ENCODE measurements around the gene REEP2.

The REEP2 gene

DNA sequence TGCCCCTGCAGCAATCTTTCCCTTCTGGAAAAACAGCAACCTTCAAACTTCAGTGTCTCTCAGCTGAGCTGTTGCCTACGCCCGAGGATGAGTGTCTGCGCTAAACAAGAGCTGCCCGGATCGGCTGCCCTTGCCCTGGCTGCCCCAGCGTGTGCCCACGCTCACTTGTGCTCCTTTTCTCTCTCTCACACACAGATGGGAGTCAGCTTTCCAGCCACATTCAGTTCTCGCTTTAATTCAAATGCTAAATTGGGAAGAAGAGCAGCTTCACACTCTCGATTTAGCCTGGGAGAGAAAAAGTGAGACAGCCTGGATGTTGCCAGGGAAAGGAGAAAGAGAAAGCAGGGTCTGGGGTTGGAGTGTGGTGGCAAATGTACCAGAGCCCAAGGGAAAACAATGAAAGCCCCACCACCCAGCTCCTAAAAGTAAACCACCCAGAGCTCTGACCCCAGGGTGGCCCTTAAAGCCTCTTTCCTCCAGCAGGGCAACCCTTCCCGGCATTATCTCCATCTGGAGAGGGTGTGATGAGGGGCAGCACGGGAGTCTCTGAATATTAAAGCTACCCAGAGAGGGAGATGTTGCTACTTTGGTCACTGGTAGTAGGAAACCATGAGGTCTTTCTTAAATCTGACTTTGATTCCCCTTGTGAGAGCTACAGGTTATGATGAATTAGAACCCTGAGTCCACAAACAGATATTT lies 16.5 kb downstream of the REEP2 start:
- TF ChIP-seq CTCF (IDR thresholded peaks at IDR 0.05; ENCODE audit: extremely low read depth, insufficient read depth, missing control alignments) = no peak
- in situ Hi-C loops (cut with MboI; ENCODE audit: low pct_unique_long_range_greater_than_20kb, low sequenced_read_pairs, unreplicated experiment) = no loop called here
- no peak for DNase-seq (ENCODE audit: low spot score)

- in situ Hi-C loops (cut with MboI; ENCODE audit: low pct_unique_long_range_greater_than_20kb, low sequenced_read_pairs, unreplicated experiment) = no loop called here
- no peak for DNase-seq (ENCODE audit: low spot score)
- TF ChIP-seq CTCF (IDR thresholded peaks at IDR 0.05; ENCODE audit: extremely low read depth, insufficient read depth, missing control alignments) = no peak
These were observed 18.8 kb downstream of the REEP2 start for GRCh38 chr5:138457531-138458275.

DNA sequence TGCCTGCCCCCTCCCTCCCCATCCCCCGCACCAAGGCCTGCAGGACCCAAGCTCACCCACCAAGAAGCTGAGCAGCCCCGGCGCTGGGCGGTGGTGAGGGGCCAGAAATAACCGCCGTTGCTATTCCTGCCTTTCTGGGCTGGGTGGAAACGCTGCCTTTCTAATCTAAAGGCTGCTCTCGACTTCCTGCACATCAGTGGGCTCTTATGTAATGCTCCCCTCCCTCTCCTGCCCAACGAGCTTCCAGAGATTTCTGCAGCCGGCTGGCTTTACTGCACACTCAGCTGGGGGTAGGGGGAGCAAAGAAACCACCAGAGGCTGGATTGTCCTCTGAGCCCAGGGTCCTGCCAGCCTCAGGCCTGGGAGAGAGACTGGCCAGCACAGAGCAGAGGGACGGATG lies 19.5 kb downstream of the REEP2 start:
- no peak for TF ChIP-seq CTCF (IDR thresholded peaks at IDR 0.05; ENCODE audit: extremely low read depth, insufficient read depth, missing control alignments)
- in situ Hi-C loops (cut with MboI; ENCODE audit: low pct_unique_long_range_greater_than_20kb, low sequenced_read_pairs, unreplicated experiment) = no loop called here
- no peak for DNase-seq (ENCODE audit: low spot score)

DNA sequence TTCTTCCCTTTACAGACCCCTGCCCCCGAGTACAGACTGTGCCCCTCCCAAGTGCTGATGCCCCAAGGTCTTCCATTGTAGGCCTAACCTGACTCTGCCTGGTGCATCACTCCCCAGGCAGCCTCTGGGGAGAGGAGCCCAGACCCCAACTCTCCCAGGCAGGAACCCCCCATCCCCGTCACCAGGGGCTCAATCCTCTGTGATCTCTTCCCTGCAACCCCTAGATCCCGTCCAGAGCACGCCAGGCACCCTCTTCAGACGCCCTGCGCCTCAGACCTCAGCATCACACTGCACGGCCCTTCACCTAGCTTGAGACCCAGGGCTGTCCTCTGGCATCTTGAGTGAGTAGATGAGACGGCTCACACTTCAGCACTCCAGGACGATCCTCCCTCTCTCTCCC lies 20.0 kb downstream of the REEP2 start:
- DNase-seq (ENCODE audit: low spot score) = no peak
- in situ Hi-C loops (cut with MboI; ENCODE audit: low pct_unique_long_range_greater_than_20kb, low sequenced_read_pairs, unreplicated experiment) = no loop called here
- TF ChIP-seq CTCF (IDR thresholded peaks at IDR 0.05; ENCODE audit: extremely low read depth, insufficient read depth, missing control alignments) = no peak

GRCh38 chr5:138459311-138459933 lies 20.6 kb downstream of the REEP2 start:
- peak; percentile 75 for DNase-seq (ENCODE audit: low spot score)
- no peak for TF ChIP-seq CTCF (IDR thresholded peaks at IDR 0.05; ENCODE audit: extremely low read depth, insufficient read depth, missing control alignments)
- in situ Hi-C loops (cut with MboI; ENCODE audit: low pct_unique_long_range_greater_than_20kb, low sequenced_read_pairs, unreplicated experiment) = no loop called here

DNA sequence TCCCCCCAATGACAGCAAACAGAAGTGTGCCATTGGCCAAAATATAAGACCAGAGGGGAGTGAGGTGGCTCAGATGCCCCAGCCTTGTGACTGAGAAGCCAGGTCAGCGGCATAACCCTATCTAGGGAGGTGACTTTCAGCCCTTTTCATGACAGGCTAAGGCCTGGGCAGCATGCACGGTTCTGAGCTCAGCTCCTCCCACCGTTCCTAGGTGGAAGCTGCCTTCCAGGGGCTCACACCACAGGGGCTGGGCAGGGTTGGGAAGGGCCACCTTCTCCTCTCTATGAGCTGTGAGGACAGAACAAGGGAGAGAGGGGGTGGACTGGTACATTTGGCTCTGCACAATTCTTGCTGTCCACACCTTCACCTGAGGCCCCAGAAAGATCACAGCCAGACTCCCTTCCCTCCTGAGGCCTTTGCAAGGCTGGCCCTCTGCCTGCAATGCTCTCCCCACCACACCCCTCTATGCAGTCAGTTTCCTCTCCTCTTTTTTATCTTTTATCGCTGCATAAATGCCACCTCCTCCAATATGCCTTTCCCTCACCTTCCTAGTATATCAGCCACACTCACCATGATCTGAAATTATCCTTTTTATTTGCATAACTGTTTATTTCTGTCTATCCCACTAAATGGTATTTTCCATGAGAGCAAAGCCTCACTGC lies 21.3 kb downstream of the REEP2 start:
- in situ Hi-C loops (cut with MboI; ENCODE audit: low pct_unique_long_range_greater_than_20kb, low sequenced_read_pairs, unreplicated experiment) = no loop called here
- no peak for TF ChIP-seq CTCF (IDR thresholded peaks at IDR 0.05; ENCODE audit: extremely low read depth, insufficient read depth, missing control alignments)
- DNase-seq (ENCODE audit: low spot score) = no peak
